H1 (cell line): Measurements from ENCODE around the gene CUX1. TPM values are rescaled to one million over a fixed set of nuclear protein-coding genes. Genes with fewer than 3 reads are reported as not detected.

Source experiments
- CTCF ChIA-PET: fragments of 300-600 bp; sonication (Branson Sonifier 250); formaldehyde crosslinking; loops from one replicate; lab custom pipeline; 2021; ENCODE audit not compliant: partially characterized antibody; lab: Charles Lee
- POLR2A ChIA-PET: fragments of 300-600 bp; sonication (Branson Sonifier 250); formaldehyde crosslinking; loops from one replicate; lab custom pipeline; 2021; ENCODE audit warnings: inconsistent platforms; ENCODE audit not compliant: partially characterized antibody; lab: Charles Lee
- DNase-seq, 2 experiments: peaks; one replicate each; pipeline versions ENCODE4 v3.0.0 to v3.0.0-alpha.2; 2010 to 2022; ENCODE audit warnings: low spot score in 2 of 2, low read depth in 1 of 2, mixed read lengths in 1 of 2
- FAIRE-seq: peaks from 2 replicates; lab custom pipeline; 2011; peaks lifted over from hg19 to GRCh38; lab: Jason Lieb, UNC
- H2AFZ ChIP-seq: 2 replicates; pipeline ENCODE4 v1.8.1; 2012; ENCODE audit warnings: low read length, inconsistent platforms
- H2AK5ac ChIP-seq: 2 replicates; pipeline ENCODE4 v1.6.1; 2013; ENCODE audit warnings: low read depth, low read length
- H2BK120ac ChIP-seq: replicated peaks from 2 replicates; pipeline ENCODE3; 2013; ENCODE audit warnings: low read depth, low read length, inconsistent platforms
- H2BK12ac ChIP-seq: 2 replicates; pipeline ENCODE4 v1.6.1; 2013; ENCODE audit warnings: low read depth, low read length
- H2BK15ac ChIP-seq: 2 replicates; pipeline ENCODE4 v1.6.1; 2013; ENCODE audit warnings: low read length
- H2BK20ac ChIP-seq: 2 replicates; pipeline ENCODE4 v1.6.1; 2013; ENCODE audit warnings: low read length
- H2BK5ac ChIP-seq: 2 replicates; pipeline ENCODE4 v1.6.1; 2013; ENCODE audit warnings: low read depth, low read length
- H3K14ac ChIP-seq: 2 replicates; pipeline ENCODE4 v1.6.1; 2013; ENCODE audit warnings: inconsistent platforms; ENCODE audit not compliant: insufficient read length
- H3K18ac ChIP-seq: 2 replicates; pipeline ENCODE4 v1.6.1; 2013; ENCODE audit warnings: low read length; ENCODE audit errors: extremely low read depth
- H3K23ac ChIP-seq: 2 replicates; pipeline ENCODE4 v1.6.1; 2013; ENCODE audit warnings: inconsistent platforms; ENCODE audit not compliant: insufficient read length
- H3K23me2 ChIP-seq: 2 replicates; pipeline ENCODE4 v1.6.1; 2013; ENCODE audit warnings: low read depth, low read length
- H3K27ac ChIP-seq: 2 replicates; pipeline ENCODE4 v1.6.1; 2011; ENCODE audit warnings: low read depth, low read length, inconsistent platforms
- H3K27me3 ChIP-seq, 4 experiments: replicated peaks in 1 of 4; 1 replicate in 1 of 4; 2 replicates in 3 of 4; pipeline versions ENCODE4 v1.6.1 to v1.8.1; 2011 to 2013; ENCODE audit warnings: low read length in 3 of 4, mild to moderate bottlenecking in 3 of 4, inconsistent platforms in 2 of 4, mixed read lengths in 2 of 4, moderate library complexity in 1 of 4; ENCODE audit not compliant: control insufficient read depth in 3 of 4, insufficient read depth in 3 of 4; ENCODE audit errors: extremely low read depth in 1 of 4
- H3K36me3 ChIP-seq, 4 experiments: 2 replicates each; pipeline versions ENCODE4 v1.6.1 to v1.8.1; 2011 to 2013; ENCODE audit warnings: mild to moderate bottlenecking in 4 of 4, low read length in 3 of 4, moderate library complexity in 2 of 4, control low read depth in 1 of 4, inconsistent platforms in 1 of 4; ENCODE audit not compliant: insufficient read depth in 4 of 4, control insufficient read depth in 2 of 4
- H3K4ac ChIP-seq: replicated peaks from 2 replicates; pipeline ENCODE3; 2013; ENCODE audit warnings: low read length, low read depth, mixed read lengths, inconsistent platforms; ENCODE audit not compliant: insufficient read length
- H3K4me1 ChIP-seq, 4 experiments: replicated peaks in 1 of 4; 1 replicate in 1 of 4; 2 replicates in 3 of 4; pipeline versions ENCODE4 v1.6.1 to v1.8.1; 2011 to 2013; ENCODE audit warnings: low read length in 3 of 4, inconsistent platforms in 2 of 4, mixed read lengths in 1 of 4; ENCODE audit not compliant: insufficient read depth in 4 of 4, control insufficient read depth in 3 of 4
- H3K4me2 ChIP-seq, 2 experiments: 2 replicates each; pipeline versions ENCODE4 v1.6.1 to v1.8.1; 2011 to 2013; ENCODE audit warnings: low read depth in 2 of 2, low read length in 2 of 2, control low read depth in 1 of 2, inconsistent platforms in 1 of 2, mild to moderate bottlenecking in 1 of 2; ENCODE audit not compliant: insufficient read depth in 1 of 2
- H3K4me3 ChIP-seq, 4 experiments: fragments of 200-600, 300-600 bp in 1 of 4; sonication (generic), shearing (Covaris generic), sonication (Bioruptor Twin) in 1 of 4; 2 replicates each; pipeline versions ENCODE4 v1.5.1 to v1.8.1; 2011 to 2016; ENCODE audit warnings: low read length in 4 of 4, low read depth in 3 of 4, control low read depth in 2 of 4, inconsistent platforms in 2 of 4, mild to moderate bottlenecking in 2 of 4, mixed read lengths in 1 of 4, moderate library complexity in 1 of 4; ENCODE audit not compliant: insufficient read depth in 2 of 4; ENCODE audit errors: extremely low read depth in 1 of 4
- H3K56ac ChIP-seq: replicated peaks from 2 replicates; pipeline ENCODE3; 2013; ENCODE audit warnings: low read depth, mild to moderate bottlenecking, mixed read lengths, low read length, inconsistent platforms; ENCODE audit not compliant: insufficient read length
- H3K79me1 ChIP-seq: 2 replicates; pipeline ENCODE4 v1.6.1; 2013; ENCODE audit warnings: low read depth, low read length, control low read depth
- H3K79me2 ChIP-seq, 2 experiments: 2 replicates each; pipeline versions ENCODE4 v1.6.1 to v1.8.1; 2012 to 2013; ENCODE audit warnings: low read length in 2 of 2, mild to moderate bottlenecking in 2 of 2, inconsistent platforms in 1 of 2; ENCODE audit not compliant: insufficient read depth in 2 of 2, control insufficient read depth in 1 of 2
- H3K9ac ChIP-seq, 4 experiments: replicated peaks in 1 of 4; 1 replicate in 1 of 4; 2 replicates in 3 of 4; pipeline versions ENCODE4 v1.6.1 to v1.8.1; 2011 to 2013; ENCODE audit warnings: low read depth in 3 of 4, low read length in 3 of 4, control low read depth in 2 of 4, mild to moderate bottlenecking in 2 of 4, moderate library complexity in 2 of 4, inconsistent platforms in 1 of 4; ENCODE audit errors: extremely low read depth in 1 of 4
- H3K9me3 ChIP-seq, 2 experiments: 2 replicates each; pipeline versions ENCODE4 v1.6.1 to v1.8.1; 2012 to 2013; ENCODE audit warnings: mild to moderate bottlenecking in 2 of 2, moderate library complexity in 2 of 2, control low read depth in 1 of 2, inconsistent platforms in 1 of 2, low read depth in 1 of 2, low read length in 1 of 2, mixed read lengths in 1 of 2; ENCODE audit not compliant: insufficient read depth in 2 of 2
- H4K20me1 ChIP-seq, 2 experiments: replicated peaks in 1 of 2; 2 replicates each; pipeline versions ENCODE3 to v1.8.1; 2011 to 2013; ENCODE audit warnings: inconsistent platforms in 2 of 2, low read length in 2 of 2, mild to moderate bottlenecking in 1 of 2; ENCODE audit not compliant: insufficient read depth in 2 of 2, control insufficient read depth in 1 of 2
- H4K5ac ChIP-seq: 2 replicates; pipeline ENCODE4 v1.6.1; 2013; ENCODE audit warnings: low read length, low read depth, mixed read lengths, inconsistent platforms; ENCODE audit not compliant: insufficient read length
- H4K8ac ChIP-seq: 2 replicates; pipeline ENCODE4 v1.8.0; 2013; ENCODE audit warnings: mild to moderate bottlenecking, moderate library complexity, low read length, inconsistent platforms; ENCODE audit not compliant: insufficient read depth; ENCODE audit errors: extremely low read depth
- H4K91ac ChIP-seq: replicated peaks from 2 replicates; pipeline ENCODE3; 2013; ENCODE audit warnings: low read length, mixed read lengths, inconsistent platforms; ENCODE audit not compliant: insufficient read length
- ATF3 ChIP-seq: IDR thresholded peaks from 2 replicates; pipeline ENCODE4 v1.6.1; 2011; ENCODE audit warnings: low read depth, mild to moderate bottlenecking, low read length; ENCODE audit not compliant: insufficient read depth
- GABPA ChIP-seq: IDR thresholded peaks from 2 replicates; pipeline ENCODE4 v1.6.1; 2011; ENCODE audit warnings: mild to moderate bottlenecking, low read length, moderate library complexity, borderline replicate concordance; ENCODE audit not compliant: insufficient read depth
- POU5F1 ChIP-seq: IDR thresholded peaks from 2 replicates; pipeline ENCODE4 v1.6.1; 2011; ENCODE audit warnings: low read depth, mild to moderate bottlenecking, low read length, moderate library complexity
- WGBS, 2 experiments: shearing (Covaris generic) in 1 of 2; methylation state at CpG; one replicate each; pipeline versions ENCODE4 v1.1.6 to v1.1.7; 2013 to 2015; ENCODE audit warnings: low lambda C conversion rate in 2 of 2, mixed read lengths in 2 of 2, inconsistent platforms in 1 of 2, low coverage in 1 of 2, missing lambda C conversion rate in 1 of 2; ENCODE audit not compliant: insufficient replicate concordance in 2 of 2, insufficient coverage in 1 of 2, insufficient read length in 1 of 2; ENCODE audit errors: extremely low coverage in 1 of 2, missing lambda C conversion rate in 1 of 2; 5-methylcytosine and 5-hydroxymethylcytosine counted together
- polyA plus RNA-seq, 7 experiments: library from polyadenylated mRNA; depleted of rRNA in 3 of 7; stranded (reverse) in 5 of 7; unstranded in 2 of 7; fragments of >200 nt in 5 of 7; fragments of 200-250 nt in 2 of 7; gene quantifications; 1 replicate in 5 of 7; 2 replicates in 1 of 7; 4 replicates in 1 of 7; pipeline versions ENCODE4 v1.2.1 to v1.2.3, GENCODE V29; 2011 to 2013; ENCODE audit warnings: missing spikeins in 2 of 7, mixed read lengths in 2 of 7
- total RNA-seq: library from RNA; stranded (reverse); fragmentation: NEBNext Ultra II Directional; extraction: Animal tissue kit (Norgen Biotek cat#: 25700); gene quantifications from 2 replicates; pipeline ENCODE4 v1.2.1, GENCODE V29; 2021

The CUX1 gene
- total and polyA plus RNA-seq, 2 of the 8 experiments (the other 6 are each of a cell fraction or from before 2014, with no cell fraction given) = 21.6 to 65.9 TPM

DNA sequence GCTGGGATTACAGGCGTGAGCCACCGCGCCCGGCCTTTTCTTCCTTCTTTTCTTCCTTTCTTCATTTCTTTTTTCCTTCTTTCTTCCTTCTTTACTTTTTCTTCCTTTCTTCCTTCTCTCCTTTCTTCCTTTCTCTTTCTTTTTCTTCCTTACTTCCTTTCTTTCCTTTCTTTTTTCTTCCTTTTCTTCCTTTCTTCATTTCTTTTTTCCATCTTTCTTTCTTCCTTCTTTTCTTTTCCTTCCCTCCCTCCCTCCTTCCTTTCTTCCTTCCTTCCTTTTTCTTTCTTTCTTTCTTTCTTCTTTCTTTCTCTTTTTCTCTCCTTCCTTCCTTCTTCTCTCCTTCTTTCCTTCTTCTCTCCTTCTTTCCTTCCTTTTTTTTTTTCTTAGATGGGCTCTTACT, 47.0 kb upstream of the CUX1 start:
- CTCF ChIA-PET = interaction anchor here (0.6 kb wide), 1 partner anchor 163 kb away, joined by 3 read pairs; no protein-coding TSS in a partner anchor
- H2BK5ac ChIP-seq = no peak overlapping the region
- no peak overlapping the region for H2AFZ ChIP-seq
- H3K23me2 ChIP-seq = no peaks in the 10 kb centered on the region
- H3K4me3 ChIP-seq = no peak overlapping the region
- no peak overlapping the region for H3K4me2 ChIP-seq
- no peaks in the 10 kb centered on the region for H3K27me3 ChIP-seq
- H2AK5ac ChIP-seq = no peak overlapping the region
- H4K91ac ChIP-seq = no peak overlapping the region
- H4K8ac ChIP-seq = no peak overlapping the region
- TF ChIP-seq ATF3 = no peak
- no peak for TF ChIP-seq POU5F1
- no peak for TF ChIP-seq GABPA
- H2BK12ac ChIP-seq = no peak overlapping the region
- POLR2A ChIA-PET = interaction anchor here (0.6 kb wide), 1 partner anchor 23 kb away, joined by 3 read pairs; no protein-coding TSS in a partner anchor
- H3K4ac ChIP-seq = no peak overlapping the region
- FAIRE-seq = no peak
- H3K4me1 ChIP-seq = no peaks in the 10 kb centered on the region
- H4K5ac ChIP-seq = no peak overlapping the region
- no peak overlapping the region for H3K9ac ChIP-seq
- H3K23ac ChIP-seq = no peak overlapping the region
- no peak overlapping the region for H2BK15ac ChIP-seq
- no peak overlapping the region for H3K56ac ChIP-seq
- H3K27ac ChIP-seq = no peak overlapping the region
- H3K18ac ChIP-seq = no peak overlapping the region
- DNase-seq = no peak
- no peak overlapping the region for H3K14ac ChIP-seq
- no peak overlapping the region for H2BK120ac ChIP-seq
- WGBS, 2 experiments = 97% methylated on average over 4 of the region's 4 CpGs; no CpG with 5 or more reads in 1 of the 2 experiments
- no peaks in the 10 kb centered on the region for H3K79me1 ChIP-seq
- no peaks in the 10 kb centered on the region for H3K36me3 ChIP-seq
- H3K9me3 ChIP-seq = no peaks in the 10 kb centered on the region
- H2BK20ac ChIP-seq = no peak overlapping the region
- no peaks in the 10 kb centered on the region for H4K20me1 ChIP-seq
- no peaks in the 10 kb centered on the region for H3K79me2 ChIP-seq
